ENCODE data around the gene ZGRF1.
A peak's percentile ranks its signal among the peaks of the same experiment; 100 is the strongest.

ZGRF1 gene

GRCh38 chr4:112521123-112522023 lies 115.3 kb downstream of the ZGRF1 start:
- DNase-seq (ENCODE audit: insufficient read length, low spot score) = no peak
- no peak for FAIRE-seq
- TF ChIP-seq POLR2A (IDR thresholded peaks at IDR 0.05; ENCODE audit: low read depth, low read length) = no peak

GRCh38 chr4:112520598-112521122 lies 116.0 kb downstream of the ZGRF1 start:
- TF ChIP-seq POLR2A (IDR thresholded peaks at IDR 0.05; ENCODE audit: low read depth, low read length) = no peak
- FAIRE-seq = no peak
- DNase-seq (ENCODE audit: insufficient read length, low spot score) = no peak

GRCh38 chr4:112519689-112520597 lies 116.8 kb downstream of the ZGRF1 start:
- no peak for TF ChIP-seq POLR2A (IDR thresholded peaks at IDR 0.05; ENCODE audit: low read depth, low read length)
- DNase-seq (ENCODE audit: insufficient read length, low spot score) (no peak), FAIRE-seq (no peak)

GRCh38 chr4:112518675-112519074 lies 118.0 kb downstream of the ZGRF1 start:
- no peak for DNase-seq (ENCODE audit: insufficient read length, low spot score)
- TF ChIP-seq POLR2A (IDR thresholded peaks at IDR 0.05; ENCODE audit: low read depth, low read length) = no peak
- FAIRE-seq = no peak

GRCh38 chr4:112517911-112518310 lies 118.8 kb downstream of the ZGRF1 start:
- no peak for TF ChIP-seq POLR2A (IDR thresholded peaks at IDR 0.05; ENCODE audit: low read depth, low read length)
- FAIRE-seq = no peak
- DNase-seq (ENCODE audit: insufficient read length, low spot score) = no peak

GRCh38 chr4:112517067-112517634 lies 119.6 kb downstream of the ZGRF1 start:
- no peak for FAIRE-seq
- TF ChIP-seq POLR2A (IDR thresholded peaks at IDR 0.05; ENCODE audit: low read depth, low read length) = no peak
- DNase-seq (ENCODE audit: insufficient read length, low spot score) = no peak

- DNase-seq (ENCODE audit: insufficient read length, low spot score) = no peak
- no peak for FAIRE-seq
- no peak for TF ChIP-seq POLR2A (IDR thresholded peaks at IDR 0.05; ENCODE audit: low read depth, low read length)
These were observed 120.1 kb downstream of the ZGRF1 start for GRCh38 chr4:112516471-112517066.

- DNase-seq (ENCODE audit: insufficient read length, low spot score) (no peak), FAIRE-seq (no peak)
- TF ChIP-seq POLR2A (IDR thresholded peaks at IDR 0.05; ENCODE audit: low read depth, low read length) = no peak
These were observed 120.6 kb downstream of the ZGRF1 start, which contains the start of gene NEUROG2 for GRCh38 chr4:112516066-112516470. Gene NEUROG2, minus strand, starts transcription at chr4:112516180. Its CDS starts 705 bp downstream, at chr4:112515475.

- FAIRE-seq = no peak
- TF ChIP-seq POLR2A (IDR thresholded peaks at IDR 0.05; ENCODE audit: low read depth, low read length) = no peak
- peak; percentile 35 for DNase-seq (ENCODE audit: insufficient read length, low spot score)
These were observed 121.3 kb downstream of the ZGRF1 start for GRCh38 chr4:112515198-112516065.

GRCh38 chr4:112514647-112515197 lies 122.0 kb downstream of the ZGRF1 start:
- TF ChIP-seq POLR2A (IDR thresholded peaks at IDR 0.05; ENCODE audit: low read depth, low read length) = no peak
- no peak for FAIRE-seq
- DNase-seq (ENCODE audit: insufficient read length, low spot score) = no peak

GRCh38 chr4:112513971-112514646 lies 122.6 kb downstream of the ZGRF1 start:
- TF ChIP-seq POLR2A (IDR thresholded peaks at IDR 0.05; ENCODE audit: low read depth, low read length) = no peak
- DNase-seq (ENCODE audit: insufficient read length, low spot score) (no peak), FAIRE-seq (no peak)

- no peak for TF ChIP-seq POLR2A (IDR thresholded peaks at IDR 0.05; ENCODE audit: low read depth, low read length)
- DNase-seq (ENCODE audit: insufficient read length, low spot score) = no peak
- no peak for FAIRE-seq
These were observed 124.9 kb downstream of the ZGRF1 start for GRCh38 chr4:112511803-112512118.

Measured in H54 (cell line).